Heart left ventricle (tissue), 16 donors: ENCODE data around the gene ACTR1A. TPM values are rescaled to one million over a fixed set of nuclear protein-coding genes. Genes with fewer than 3 reads are reported as not detected.
A peak's percentile ranks its signal among the peaks of the same experiment; 100 is the strongest.

Experiments
- ATAC-seq, 4 donors: fragments of 200-7000 bp; cut with Tn5 transposase; one replicate each; pipeline ENCODE4 v1.9.1; 2020 to 2022; ENCODE audit warnings: moderate library complexity in 4 of 4, mild to moderate bottlenecking in 3 of 4, moderate number of reproducible peaks in 1 of 4
- DNase-seq, 5 donors: peaks; one replicate each; pipeline ENCODE4 v3.0.0-alpha.2; 2020
- H3K27ac ChIP-seq, 12 donors: fragments of 200-600 bp; sonication (generic) in 4 of 12; one replicate each; pipeline versions ENCODE4 v1.5.0 to v1.8.0; 2016 to 2022; ENCODE audit warnings: mild to moderate bottlenecking in 2 of 12
- H3K27me3 ChIP-seq, 9 donors: fragments of 200-600 bp; sonication (generic) in 2 of 9; one replicate each; pipeline versions ENCODE4 v1.5.1 to v1.8.0; 2016 to 2022; ENCODE audit warnings: mild to moderate bottlenecking in 3 of 9
- H3K36me3 ChIP-seq, 9 donors: fragments of 200-600 bp; sonication (generic) in 2 of 9; one replicate each; pipeline versions ENCODE4 v1.5.0 to v1.8.0; 2018 to 2022; ENCODE audit warnings: mild to moderate bottlenecking in 2 of 9
- H3K4me1 ChIP-seq, 12 donors: fragments of 200-600 bp; sonication (generic) in 4 of 12; one replicate each; pipeline versions ENCODE4 v1.5.0 to v1.8.0; 2016 to 2022; ENCODE audit warnings: mild to moderate bottlenecking in 3 of 12
- H3K4me3 ChIP-seq, 12 donors: fragments of 200-600 bp; sonication (generic) in 4 of 12; one replicate each; pipeline versions ENCODE4 v1.5.0 to v1.8.0; 2017 to 2022; ENCODE audit warnings: mild to moderate bottlenecking in 9 of 12, moderate library complexity in 4 of 12
- H3K9me3 ChIP-seq, 12 donors: fragments of 200-600 bp; sonication (generic) in 4 of 12; one replicate each; pipeline versions ENCODE4 v1.5.0 to v1.8.0; 2016 to 2022; ENCODE audit warnings: mild to moderate bottlenecking in 1 of 12
- POLR2A ChIP-seq, 2 donors: fragments of 450-650 bp; IDR thresholded peaks; one replicate each; pipeline ENCODE4 v1.6.1; 2017; ENCODE audit warnings: antibody characterized with exemption in 2 of 2, mild to moderate bottlenecking in 2 of 2, moderate library complexity in 2 of 2
- WGBS, 4 donors: extraction: QIAGEN DNeasy Blood & Tissue Kit in 2 of 4; methylation state at CpG; one replicate each; pipeline versions ENCODE4 v1.1.5 to v1.1.7; 2013 to 2018; 5-methylcytosine and 5-hydroxymethylcytosine counted together
- intact Hi-C, 10 donors: fragments of 100-400 bp; cut with DNase I; formaldehyde crosslinking; loops; one replicate each; pipeline versions ENCODE4 v1.11.1 to v1.14.2; 2022
- polyA plus RNA-seq, 2 donors: library from polyadenylated mRNA; stranded (reverse); fragments of 200-250 nt; gene quantifications; one replicate each; pipeline ENCODE4 v1.2.3, GENCODE V29; 2013
- total RNA-seq, 9 donors: library from RNA; depleted of rRNA in 2 of 9; stranded (reverse); fragments of >200 nt in 2 of 9; fragmentation: NEBNext Ultra II Directional in 3 of 9; extraction: Animal tissue kit (Norgen Biotek cat#: 25700) in 3 of 9; gene quantifications; one replicate each; pipeline versions ENCODE4 v1.1.0 to v1.2.4, GENCODE V29; 2016 to 2023
- TF ChIP-seq, protein P1 (sequence below), 12 donors: fragments of 200-600 bp; sonication (generic) in 4 of 12; IDR thresholded peaks; one replicate each; pipeline versions ENCODE4 v1.5.0 to v1.8.0; 2018 to 2022; ENCODE audit warnings: antibody characterized with exemption in 12 of 12, mild to moderate bottlenecking in 5 of 12
- donor health status: ischemic (EF 13 %, LVEDD 7.1; RV severe dilation, severe dysfunction).
- donor health status: healthy with polysubstance abuse.
- donor health status: DM: no; HTN: yes; CAD: no.
- donor health status: DM: no; HTN: no; CAD: no.
- donor health status: ischemic (EF 25% LVEDD 6.9; RV normal size, moderate dysfunction).
- donor health status: ischemic (EF 25% LVEDD 5.7; RV mildly dilated, moderate dysfunction).
- donor health status: healthy.
- donor health status: DM: yes; HTN: yes; CAD: no.
- donor health status: ischemic (EF 35%, LVEDD 5.7; RV mildly dilated, moderate dysfunction).
- donor health status: nonischemic (EF 11% LVEDD 7.7; RV severe dilation, severe dysfunction).
- donor health status: DM: yes; HTN: yes; CAD: no.
- donor health status: PGD.
- donor health status: ischemic (EF 29% LVEDD 5.4; RV normal size, mild dysfunction).
- donor health status: nonischemic (EF 23%, LVEDD 6.1; RV moderate dilation, normal function).

The ACTR1A gene
- total and polyA plus RNA-seq, 11 donors = 100 to 175 (median 119) TPM

DNA sequence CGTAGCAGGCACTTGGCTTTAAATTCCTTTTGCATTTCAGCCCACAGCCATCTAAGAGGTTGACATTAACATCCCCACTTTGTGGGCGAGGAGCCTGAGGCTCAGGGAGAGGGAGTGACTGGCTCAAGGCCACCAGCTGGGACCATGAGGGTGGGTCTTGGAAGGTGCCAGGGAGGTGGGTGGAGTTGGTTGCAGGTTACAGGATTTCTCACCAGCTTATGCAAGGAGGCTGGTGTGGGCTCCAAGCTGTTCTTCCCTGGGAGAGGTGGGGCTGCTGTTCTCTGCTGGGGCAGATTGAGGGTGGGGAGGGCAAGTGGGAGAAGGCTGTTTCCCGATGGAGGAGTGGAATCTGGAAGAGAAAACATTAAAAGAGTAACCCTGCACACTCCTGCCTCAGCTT lies 37.0 kb downstream of the ACTR1A start:
- Histone ChIP-seq H3K4me3 (no peak overlapping the region), H3K4me1 (peaks cover 0 to 39% (median 14%) of the 10 kb centered on the region in 12 donors), H3K36me3 (no peaks in the 10 kb centered on the region), H3K27me3 (no peaks in the 10 kb centered on the region), H3K9me3 (no peaks in the 10 kb centered on the region), H3K27ac (no peak overlapping the region)
- TF ChIP-seq, protein P1, sequence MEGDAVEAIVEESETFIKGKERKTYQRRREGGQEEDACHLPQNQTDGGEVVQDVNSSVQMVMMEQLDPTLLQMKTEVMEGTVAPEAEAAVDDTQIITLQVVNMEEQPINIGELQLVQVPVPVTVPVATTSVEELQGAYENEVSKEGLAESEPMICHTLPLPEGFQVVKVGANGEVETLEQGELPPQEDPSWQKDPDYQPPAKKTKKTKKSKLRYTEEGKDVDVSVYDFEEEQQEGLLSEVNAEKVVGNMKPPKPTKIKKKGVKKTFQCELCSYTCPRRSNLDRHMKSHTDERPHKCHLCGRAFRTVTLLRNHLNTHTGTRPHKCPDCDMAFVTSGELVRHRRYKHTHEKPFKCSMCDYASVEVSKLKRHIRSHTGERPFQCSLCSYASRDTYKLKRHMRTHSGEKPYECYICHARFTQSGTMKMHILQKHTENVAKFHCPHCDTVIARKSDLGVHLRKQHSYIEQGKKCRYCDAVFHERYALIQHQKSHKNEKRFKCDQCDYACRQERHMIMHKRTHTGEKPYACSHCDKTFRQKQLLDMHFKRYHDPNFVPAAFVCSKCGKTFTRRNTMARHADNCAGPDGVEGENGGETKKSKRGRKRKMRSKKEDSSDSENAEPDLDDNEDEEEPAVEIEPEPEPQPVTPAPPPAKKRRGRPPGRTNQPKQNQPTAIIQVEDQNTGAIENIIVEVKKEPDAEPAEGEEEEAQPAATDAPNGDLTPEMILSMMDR (IDR thresholded peaks at IDR 0.05) = no peak
- TF ChIP-seq POLR2A (IDR thresholded peaks at IDR 0.05) = no peak
- ATAC-seq = no peak
- intact Hi-C loops = no loop called here
- no peak for DNase-seq
- 58 to 75% (median 64%) methylated on average over 3 of the region's 3 CpGs for WGBS, 4 donors

- intact Hi-C loops = loop anchor here in 1 of 10 donors (5.0 kb wide), 1 partner anchor 42 kb away; the partner anchor contains the start of gene FBXL15
Observed at GRCh38 chr10:102463983-102464382, 38.5 kb downstream of the ACTR1A start.

GRCh38 chr10:102462512-102463054 lies 39.9 kb downstream of the ACTR1A start:
- 79 to 82% (median 79%) methylated on average over 6 of the region's 6 CpGs for WGBS, 4 donors
- no peak for TF ChIP-seq POLR2A (IDR thresholded peaks at IDR 0.05)
- no peak overlapping the region for H3K27ac ChIP-seq
- peak overlapping the region in 4 of 12 donors; percentile 3 to 25 (median 10) for H3K4me3 ChIP-seq
- peaks cover 0 to 29% (median 14%) of the 10 kb centered on the region in 12 donors for H3K4me1 ChIP-seq
- no peak for DNase-seq
- no peaks in the 10 kb centered on the region for H3K9me3 ChIP-seq
- no peaks in the 10 kb centered on the region for H3K36me3 ChIP-seq
- H3K27me3 ChIP-seq = no peaks in the 10 kb centered on the region
- intact Hi-C loops = loop anchor here in 1 of 10 donors (5.0 kb wide), 1 partner anchor 40 kb away; the partner anchor contains the start of gene FBXL15
- ATAC-seq = no peak

More at GRCh38 chr10:102463983-102464382, 38.5 kb downstream of the ACTR1A start:
- H3K36me3 ChIP-seq = no peaks in the 10 kb centered on the region
- no peak overlapping the region for H3K4me3 ChIP-seq
- H3K9me3 ChIP-seq = no peaks in the 10 kb centered on the region
- H3K27me3 ChIP-seq = no peaks in the 10 kb centered on the region
- H3K27ac ChIP-seq = no peak overlapping the region
- 88 to 92% (median 90%) methylated on average over 10 of the region's 10 CpGs for WGBS, 4 donors
- peaks cover 0 to 31% (median 14%) of the 10 kb centered on the region in 12 donors for H3K4me1 ChIP-seq
- no peak for DNase-seq
- TF ChIP-seq POLR2A (IDR thresholded peaks at IDR 0.05) = no peak
- TF ChIP-seq, protein P1 (IDR thresholded peaks at IDR 0.05) = no peak
- no peak for ATAC-seq

GRCh38 chr10:102461187-102462054 lies 41.1 kb downstream of the ACTR1A start:
- H3K27ac ChIP-seq = peak overlapping the region in 7 of 12 donors; percentile 0 to 62 (median 22)
- intact Hi-C loops = loop anchor here in 1 of 10 donors (5.0 kb wide), 1 partner anchor 39 kb away; the partner anchor contains the start of gene FBXL15
- no peaks in the 10 kb centered on the region for H3K9me3 ChIP-seq
- ATAC-seq = peak; percentile 90 to 99 (median 96)
- peak overlapping the region; percentile 29 to 87 (median 60) for H3K4me3 ChIP-seq
- TF ChIP-seq, protein P1 (IDR thresholded peaks at IDR 0.05) = no peak
- TF ChIP-seq POLR2A (IDR thresholded peaks at IDR 0.05) = peak in 1 of 2 donors; percentile 58
- WGBS, 4 donors = 5% methylated on average over 39 to 54 of the region's 54 CpGs
- no peaks in the 10 kb centered on the region for H3K27me3 ChIP-seq
- peaks cover 0 to 29% (median 14%) of the 10 kb centered on the region in 12 donors for H3K4me1 ChIP-seq
- no peaks in the 10 kb centered on the region for H3K36me3 ChIP-seq
- peak; percentile 91 to 97 (median 93) for DNase-seq
